Activated effector memory CD4-positive, alpha-beta T cell treated with anti-CD3 and anti-CD28 coated beads, Interleukin-2, amount 50 U/mL, for 16 hours (primary cell): ENCODE results near the gene ERBB4.
"Not testable (repeated sequence)": the region's sequence is repeated elsewhere in the genome, so short reads cannot be mapped to it uniquely, and the experiment has no call there.

Experiments used
- DNase-seq: peaks from one replicate; pipeline ENCODE4 v3.0.0-alpha.2; 2020

ERBB4 gene

GRCh38 chr2:211664321-211664720 lies 874.3 kb downstream of the ERBB4 start:
- no peak for DNase-seq

DNA sequence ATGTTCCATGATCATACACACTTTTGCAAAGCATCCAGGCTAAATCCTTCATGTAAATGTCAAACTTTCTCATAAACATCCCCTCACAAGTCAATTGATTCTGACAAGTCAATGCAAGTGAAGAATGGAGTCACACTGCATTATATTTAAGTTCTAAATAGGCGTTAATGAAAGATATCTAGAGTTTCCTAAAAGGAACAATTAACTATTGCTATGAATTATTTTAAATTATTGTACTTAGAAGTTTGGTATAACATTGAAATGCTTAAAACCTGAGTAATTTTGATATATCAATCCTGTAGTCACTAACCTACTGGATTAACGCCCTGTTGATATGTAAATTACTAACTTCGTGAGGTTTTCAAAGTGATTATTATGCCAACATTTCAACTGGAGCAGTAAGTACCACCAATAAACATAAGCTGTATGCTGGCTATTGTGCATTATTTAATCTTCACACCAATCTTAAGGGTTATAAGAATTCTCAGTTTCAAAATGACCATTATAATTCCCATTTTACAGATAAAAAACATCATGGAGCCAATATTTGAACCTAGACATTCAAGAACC lies 884.3 kb downstream of the ERBB4 start:
- DNase-seq = no peak

DNA sequence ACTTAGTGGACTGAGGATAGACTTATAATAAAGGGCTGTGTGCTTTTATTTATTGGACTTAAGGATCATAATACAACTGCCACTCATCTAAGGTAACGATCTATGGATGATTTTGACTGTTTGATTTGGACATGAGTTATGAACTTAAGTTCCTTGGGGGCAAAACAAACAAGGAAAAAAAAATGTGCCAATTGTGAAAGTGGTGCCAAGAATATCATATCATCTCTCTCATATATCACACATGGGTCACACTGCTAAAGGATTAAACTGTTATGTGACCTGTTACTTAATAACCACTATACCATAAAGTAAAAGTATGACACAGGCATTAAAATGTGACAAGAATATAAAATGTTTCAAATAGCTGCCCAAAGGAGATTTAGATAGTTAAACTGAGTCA lies 886.3 kb downstream of the ERBB4 start:
- no peak for DNase-seq

GRCh38 chr2:211649331-211649730 lies 889.3 kb downstream of the ERBB4 start:
- DNase-seq = no peak

DNA sequence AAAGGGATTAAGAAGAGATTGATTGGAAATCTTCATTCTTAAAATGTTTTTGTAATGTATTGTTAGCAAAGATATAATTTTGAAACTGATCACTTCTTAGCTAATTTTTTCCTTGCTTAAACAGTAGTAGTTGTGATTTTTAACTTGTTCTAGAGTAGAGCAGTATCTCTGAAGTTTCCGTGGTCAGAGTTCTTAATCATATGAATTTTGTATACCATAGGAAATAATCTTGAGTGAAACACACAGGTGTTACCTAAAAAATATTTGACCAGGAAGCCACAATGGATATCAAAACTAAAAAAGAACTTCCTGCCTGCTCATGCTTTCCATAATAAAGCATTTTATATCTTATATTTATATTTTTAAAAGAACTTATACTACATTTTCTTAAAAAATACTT lies 907.1 kb downstream of the ERBB4 start:
- no peak for DNase-seq

DNA sequence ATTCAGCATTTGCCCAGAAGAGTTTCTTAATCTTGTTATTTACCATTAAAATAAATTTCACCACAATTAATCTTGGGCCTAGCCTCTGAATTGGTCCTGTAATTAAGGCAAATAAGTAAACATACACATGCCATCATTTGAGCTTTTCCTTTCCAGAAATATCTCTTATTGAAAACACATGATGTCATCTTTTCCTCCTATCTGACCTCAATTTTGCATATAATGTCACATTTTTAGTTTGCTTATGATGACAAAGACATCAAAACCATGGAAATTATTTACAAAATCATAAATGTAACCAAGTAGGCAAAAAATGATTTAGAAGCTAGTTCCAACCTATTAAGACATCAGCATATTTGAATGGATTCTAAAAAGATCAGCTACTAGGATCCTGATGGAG lies 915.5 kb downstream of the ERBB4 start:
- DNase-seq = no peak

- no peak for DNase-seq
Observed at GRCh38 chr2:211620986-211621385, 917.6 kb downstream of the ERBB4 start.

- DNase-seq = no peak
Observed at GRCh38 chr2:211617803-211618202, 920.8 kb downstream of the ERBB4 start.

DNA sequence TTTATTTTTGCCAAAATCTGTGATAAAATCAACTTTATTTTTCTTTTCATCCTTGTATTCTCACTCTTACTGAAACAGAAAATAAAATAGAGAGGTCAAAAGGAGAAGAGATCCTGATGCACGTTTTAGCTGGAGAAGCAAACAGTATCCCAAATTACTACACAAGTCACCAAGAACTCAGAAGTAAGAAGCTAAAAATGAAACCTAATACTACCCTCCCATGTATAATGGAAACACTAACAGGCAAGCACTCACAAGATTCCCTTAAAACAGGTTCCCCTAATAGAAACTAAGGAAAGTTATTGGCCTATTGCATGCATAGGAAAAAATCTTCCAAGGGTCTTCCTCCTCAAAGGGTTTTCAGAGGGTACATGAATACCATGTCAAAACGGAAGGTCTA lies 927.0 kb downstream of the ERBB4 start:
- no peak for DNase-seq

DNA sequence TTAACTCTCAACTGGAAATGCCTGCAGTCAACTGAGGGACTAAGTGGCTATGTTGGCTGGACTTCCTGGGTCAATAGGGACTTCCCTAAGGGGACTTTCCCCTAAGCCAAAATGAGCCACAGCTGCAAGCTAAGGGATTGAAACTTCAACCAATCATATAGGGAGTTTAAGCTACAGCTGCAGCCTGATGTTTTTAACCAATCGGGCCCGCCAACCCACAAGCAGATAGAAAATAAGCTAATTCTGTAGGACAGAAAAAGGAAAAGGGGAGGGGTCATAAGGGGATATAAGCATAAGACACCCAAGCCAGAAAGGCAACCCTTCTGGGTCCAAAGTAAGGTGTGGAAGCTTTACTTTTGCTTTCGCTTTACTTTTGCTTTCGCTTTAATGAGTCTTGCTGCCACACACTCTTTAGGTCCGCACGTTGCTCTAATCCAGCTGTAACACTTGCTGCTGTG lies 927.5 kb downstream of the ERBB4 start:
- no peak for DNase-seq

GRCh38 chr2:211609127-211609526 lies 929.5 kb downstream of the ERBB4 start:
- DNase-seq = no peak

GRCh38 chr2:211599146-211599545 lies 939.5 kb downstream of the ERBB4 start:
- no peak for DNase-seq

DNA sequence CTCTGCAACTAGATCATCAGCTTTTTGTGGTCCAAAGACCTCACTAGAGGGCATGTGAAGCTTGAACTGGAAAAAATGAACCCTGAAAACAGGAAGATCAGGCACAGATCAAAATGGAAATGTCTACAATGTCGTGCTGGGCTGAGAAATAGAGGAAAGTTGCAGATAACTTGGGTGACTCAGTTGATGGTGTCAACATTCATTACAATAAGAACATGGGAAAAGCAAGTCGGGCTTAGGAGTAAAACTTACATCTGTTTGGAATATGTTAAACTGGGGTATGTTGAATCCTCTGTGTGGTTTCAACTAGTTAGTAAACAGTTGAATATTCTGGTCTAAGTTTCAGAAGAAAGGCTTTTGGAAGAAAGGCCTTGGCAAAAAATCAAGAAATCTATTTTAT lies 940.4 kb downstream of the ERBB4 start:
- no peak for DNase-seq

DNA sequence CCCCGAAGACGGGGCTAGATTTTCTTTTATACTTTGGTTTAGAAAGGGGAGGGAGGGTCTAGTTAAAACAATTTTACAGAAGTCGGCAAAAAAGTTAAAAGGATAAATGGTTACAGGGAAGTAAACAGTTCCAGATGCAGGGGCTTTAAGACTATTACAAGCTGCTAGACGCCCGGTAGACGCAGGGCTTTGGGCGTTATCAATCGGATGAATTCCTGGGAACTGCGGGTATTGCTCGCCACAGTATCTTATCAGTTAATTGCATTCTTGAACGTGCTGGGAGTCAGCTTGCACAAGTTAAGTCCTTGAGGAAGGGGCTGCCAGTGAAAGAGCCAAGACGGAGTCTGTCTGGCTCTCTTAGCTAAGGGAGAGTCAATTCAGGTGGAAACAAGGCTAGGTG lies 946.6 kb downstream of the ERBB4 start:
- DNase-seq = not testable (repeated sequence)

DNA sequence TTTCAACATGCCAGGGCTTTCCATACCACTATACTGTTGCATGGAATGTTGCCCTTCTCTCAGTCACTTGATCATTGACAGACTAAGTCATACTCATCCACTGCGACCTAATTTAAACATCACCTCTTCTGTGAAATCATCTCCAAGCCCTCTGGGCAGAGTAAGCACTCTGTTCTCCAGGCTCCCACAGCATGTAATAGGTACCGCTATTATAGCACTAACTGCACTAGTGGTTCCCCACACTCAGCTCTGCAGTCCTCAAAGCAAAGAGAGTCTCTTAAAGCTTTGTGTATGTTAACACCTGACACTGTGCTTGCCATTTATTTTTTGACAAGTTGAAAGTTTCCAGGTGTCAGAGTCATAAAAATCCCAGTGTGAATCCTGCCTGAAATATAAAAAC lies 947.2 kb downstream of the ERBB4 start:
- DNase-seq = no peak

DNA sequence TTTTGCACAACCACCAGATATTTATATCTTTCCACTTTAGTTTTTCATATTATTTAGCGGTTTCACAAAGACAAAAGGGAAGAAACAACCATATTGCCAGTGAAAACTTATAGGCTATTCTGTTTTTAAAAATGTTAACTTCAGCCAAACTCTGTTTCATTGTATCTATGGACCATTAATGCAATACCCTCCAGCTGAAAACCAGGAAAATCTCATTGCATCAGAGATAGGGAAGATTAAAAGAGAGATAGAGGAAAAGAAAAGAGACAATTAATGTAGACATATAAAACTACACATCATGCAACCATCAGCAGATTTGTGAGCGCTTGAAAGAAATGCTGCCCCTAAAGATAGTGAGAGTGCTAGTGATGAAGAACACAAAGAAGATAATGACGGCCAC lies 970.2 kb downstream of the ERBB4 start:
- DNase-seq = no peak

GRCh38 chr2:211564441-211564840 lies 974.2 kb downstream of the ERBB4 start:
- no peak for DNase-seq

GRCh38 chr2:211545582-211545981 lies 993.0 kb downstream of the ERBB4 start:
- no peak for DNase-seq

- DNase-seq = no peak
Observed at GRCh38 chr2:211534632-211535031, 1004.0 kb downstream of the ERBB4 start.

DNA sequence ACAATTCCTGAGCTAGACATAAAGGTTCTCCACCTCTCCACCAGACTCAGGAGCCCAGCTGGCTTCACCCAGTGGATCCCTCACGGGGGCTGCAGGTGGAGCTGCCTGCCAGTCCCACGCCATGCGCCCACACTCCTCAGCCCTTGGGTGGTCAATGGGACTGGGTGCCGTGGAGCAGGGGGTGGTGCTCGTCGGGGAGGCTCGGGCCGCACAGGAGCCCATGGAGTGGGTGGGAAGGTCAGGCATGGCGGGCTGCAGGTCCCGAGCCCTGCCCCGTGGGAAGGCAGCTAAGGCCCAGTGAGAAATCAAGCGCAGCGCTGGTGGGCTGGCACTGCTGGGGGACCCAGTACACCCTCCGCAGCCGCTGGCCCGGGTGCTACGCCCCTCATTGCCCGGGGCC lies 1014.4 kb downstream of the ERBB4 start:
- not testable (repeated sequence) for DNase-seq

DNA sequence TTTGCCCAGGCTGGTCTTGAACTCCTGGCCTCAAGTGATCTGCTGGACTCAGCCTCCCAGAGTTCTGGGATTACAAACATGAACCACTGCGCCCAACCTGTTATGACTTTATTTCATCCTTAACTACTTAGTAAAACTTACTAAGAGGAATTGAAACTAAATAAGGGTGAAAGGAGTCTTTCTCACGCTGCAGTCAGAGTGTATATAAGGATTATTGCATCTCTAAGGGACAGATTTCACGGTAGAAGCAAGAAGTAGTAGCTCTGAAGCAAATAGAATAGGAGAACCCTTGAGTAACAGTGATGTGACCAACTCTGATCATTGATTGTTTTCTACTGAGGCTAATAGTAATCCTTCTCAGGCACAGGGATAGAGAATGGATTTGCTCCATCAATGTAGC lies 1022.1 kb downstream of the ERBB4 start:
- no peak for DNase-seq

- DNase-seq = no peak
Observed at GRCh38 chr2:211514049-211514448, 1024.6 kb downstream of the ERBB4 start.

DNA sequence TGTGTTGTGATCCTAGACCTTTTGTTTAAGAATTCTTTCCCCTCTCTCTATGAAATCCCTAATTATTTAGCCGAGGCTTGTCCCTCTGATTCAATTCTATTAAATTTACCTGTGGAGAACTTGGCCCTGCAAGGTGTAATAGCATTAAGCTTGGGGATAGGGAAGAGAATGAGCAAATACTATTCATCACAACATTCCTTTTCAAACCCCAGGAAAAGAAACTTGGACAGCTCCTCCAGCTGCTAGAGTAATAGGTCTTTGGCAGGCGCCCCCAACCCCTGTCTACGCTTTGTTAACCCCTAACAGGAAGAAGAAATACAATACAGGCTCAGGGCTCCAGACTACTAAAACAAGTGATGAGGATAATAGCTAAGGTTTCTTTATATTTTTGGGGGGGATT lies 1025.2 kb downstream of the ERBB4 start:
- DNase-seq = no peak

GRCh38 chr2:211512806-211513205 lies 1025.8 kb downstream of the ERBB4 start:
- no peak for DNase-seq

DNA sequence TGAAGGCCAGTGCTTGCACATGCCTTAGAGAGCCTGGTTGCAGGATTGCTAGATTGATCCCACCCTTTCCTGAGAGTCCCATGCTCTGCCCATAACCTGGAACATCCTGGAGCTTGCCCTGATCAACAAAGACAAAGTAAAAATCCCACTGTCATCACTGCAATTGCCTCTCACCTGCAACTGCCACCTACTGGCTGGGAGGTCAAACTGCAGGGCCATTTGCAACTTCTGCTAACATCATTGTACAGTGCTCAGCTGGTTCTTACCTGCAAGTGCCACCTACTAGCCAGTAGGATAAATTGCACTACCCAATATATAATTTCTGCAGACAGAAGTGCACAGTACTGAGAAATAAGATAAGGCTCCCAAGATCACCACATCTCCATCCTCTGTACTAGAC lies 1034.7 kb downstream of the ERBB4 start:
- DNase-seq = no peak

DNA sequence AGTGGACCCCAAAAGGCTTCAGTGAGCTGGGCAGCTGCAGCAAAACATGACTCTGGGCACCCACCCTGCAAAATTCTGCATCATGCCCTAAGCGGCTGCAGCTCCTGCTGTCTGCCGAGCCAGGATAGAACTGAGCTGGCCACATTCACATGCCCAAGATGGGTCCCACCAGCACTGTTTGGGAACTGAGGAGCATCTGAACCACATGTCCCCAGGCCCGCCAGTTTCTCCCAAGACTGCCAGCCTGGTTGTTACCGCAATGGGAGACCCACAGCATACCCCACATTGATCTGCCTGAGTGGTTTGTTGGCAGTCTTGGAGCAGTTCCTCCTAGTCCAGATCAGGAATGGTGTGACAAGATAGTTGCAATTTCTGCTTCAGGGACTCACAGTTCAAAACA lies 1035.4 kb downstream of the ERBB4 start:
- no peak for DNase-seq
